HFF-Myc (cell line): ENCODE data around the gene PCNT.

Experiments
- DNase-seq: peaks from one replicate; pipeline ENCODE4 v3.0.0-alpha.2; 2011; ENCODE audit warnings: low read depth; ENCODE audit errors: extremely low read depth
- H3K4me3 ChIP-seq: replicated peaks from 2 replicates; pipeline ENCODE4 v1.5.1; 2011; ENCODE audit warnings: low read depth, mild to moderate bottlenecking, control low read depth, low read length
- CTCF ChIP-seq: IDR thresholded peaks from 2 replicates; pipeline ENCODE4 v1.5.1; 2012; ENCODE audit warnings: mild to moderate bottlenecking, low read depth, low read length, control low read depth; ENCODE audit errors: missing control alignments

The PCNT gene

GRCh38 chr21:46295996-46296752 lies 27.8 kb upstream of the PCNT start:
- TF ChIP-seq CTCF = no peak
- DNase-seq = peak; percentile 95
- peak overlapping the region; percentile 31 for H3K4me3 ChIP-seq

GRCh38 chr21:46297338-46298271 lies 26.4 kb upstream of the PCNT start:
- no peak for TF ChIP-seq CTCF
- no peak for DNase-seq
- no peak overlapping the region for H3K4me3 ChIP-seq

GRCh38 chr21:46299167-46299566 lies 24.8 kb upstream of the PCNT start:
- TF ChIP-seq CTCF = no peak
- DNase-seq = no peak
- no peak overlapping the region for H3K4me3 ChIP-seq

GRCh38 chr21:46301759-46302158 lies 22.2 kb upstream of the PCNT start:
- H3K4me3 ChIP-seq = no peak overlapping the region
- no peak for DNase-seq
- TF ChIP-seq CTCF = no peak

- no peak overlapping the region for H3K4me3 ChIP-seq
- DNase-seq = no peak
- no peak for TF ChIP-seq CTCF
Measured at GRCh38 chr21:46304437-46304836, 19.5 kb upstream of the PCNT start.

- TF ChIP-seq CTCF = no peak
- no peak for DNase-seq
Measured at GRCh38 chr21:46304955-46305354, 19.0 kb upstream of the PCNT start.

More at GRCh38 chr21:46304955-46305354, 19.0 kb upstream of the PCNT start:
- no peak overlapping the region for H3K4me3 ChIP-seq
